SK-N-SH (cell line): ENCODE measurements around the gene CFTR.

ENCODE experiments used
- CHD2 ChIP-seq: fragments of 150-350 bp; IDR thresholded peaks from 2 replicates; pipeline ENCODE4 v1.6.1; 2018; ENCODE audit warnings: low read length; ENCODE audit not compliant: partially characterized antibody
- EP300 ChIP-seq, 2 experiments: IDR thresholded peaks; 2 replicates each; pipeline versions ENCODE4 v1.4.0 to v1.6.1; 2012; ENCODE audit warnings: borderline replicate concordance in 1 of 2, low read depth in 1 of 2, low read length in 1 of 2
- EZH2phosphoT487 ChIP-seq: fragments of 200-600 bp; sonication (generic); IDR thresholded peaks from 2 replicates; pipeline ENCODE4 v1.6.1; 2017; ENCODE audit warnings: low read depth, mixed run types, mild to moderate bottlenecking, antibody characterized with exemption, moderate library complexity, borderline replicate concordance
- FOXJ3 ChIP-seq: sonication (generic); formaldehyde crosslinking; IDR thresholded peaks from 2 replicates; pipeline ENCODE4 v1.5.1; 2020; ENCODE audit warnings: mild to moderate bottlenecking, missing genetic modification reagents
- MXI1 ChIP-seq: IDR thresholded peaks from 2 replicates; pipeline ENCODE4 v1.6.1; 2012; ENCODE audit warnings: mild to moderate bottlenecking, low read depth, low read length, improper control_type of control experiment
- POLR2AphosphoS5 ChIP-seq: IDR thresholded peaks from 2 replicates; pipeline ENCODE4 v1.6.1; 2012; ENCODE audit warnings: low read depth, low read length
- TCF12 ChIP-seq: IDR thresholded peaks from 2 replicates; pipeline ENCODE4 v1.4.0; 2012
- TF ChIP-seq, protein P1 (sequence below): IDR thresholded peaks from 2 replicates; pipeline ENCODE4 v1.4.0; 2012; ENCODE audit warnings: low read depth
- TF ChIP-seq, protein P2 (sequence below): fragments of 200-600 bp; sonication (generic); IDR thresholded peaks from 2 replicates; pipeline ENCODE4 v1.6.1; 2017; ENCODE audit warnings: antibody characterized with exemption, mild to moderate bottlenecking, moderate library complexity

- no peak for TF ChIP-seq POLR2AphosphoS5
- TF ChIP-seq, protein P1, sequence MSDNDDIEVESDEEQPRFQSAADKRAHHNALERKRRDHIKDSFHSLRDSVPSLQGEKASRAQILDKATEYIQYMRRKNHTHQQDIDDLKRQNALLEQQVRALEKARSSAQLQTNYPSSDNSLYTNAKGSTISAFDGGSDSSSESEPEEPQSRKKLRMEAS: no peak
- TF ChIP-seq CHD2: no peak
- no peak for TF ChIP-seq EZH2phosphoT487
- TF ChIP-seq EP300 (IDR thresholded peaks at IDR 0.05; ENCODE audit: borderline replicate concordance in 1 of 2, low read depth in 1 of 2, low read length in 1 of 2): no peak
- no peak for TF ChIP-seq TCF12
- TF ChIP-seq, protein P2, sequence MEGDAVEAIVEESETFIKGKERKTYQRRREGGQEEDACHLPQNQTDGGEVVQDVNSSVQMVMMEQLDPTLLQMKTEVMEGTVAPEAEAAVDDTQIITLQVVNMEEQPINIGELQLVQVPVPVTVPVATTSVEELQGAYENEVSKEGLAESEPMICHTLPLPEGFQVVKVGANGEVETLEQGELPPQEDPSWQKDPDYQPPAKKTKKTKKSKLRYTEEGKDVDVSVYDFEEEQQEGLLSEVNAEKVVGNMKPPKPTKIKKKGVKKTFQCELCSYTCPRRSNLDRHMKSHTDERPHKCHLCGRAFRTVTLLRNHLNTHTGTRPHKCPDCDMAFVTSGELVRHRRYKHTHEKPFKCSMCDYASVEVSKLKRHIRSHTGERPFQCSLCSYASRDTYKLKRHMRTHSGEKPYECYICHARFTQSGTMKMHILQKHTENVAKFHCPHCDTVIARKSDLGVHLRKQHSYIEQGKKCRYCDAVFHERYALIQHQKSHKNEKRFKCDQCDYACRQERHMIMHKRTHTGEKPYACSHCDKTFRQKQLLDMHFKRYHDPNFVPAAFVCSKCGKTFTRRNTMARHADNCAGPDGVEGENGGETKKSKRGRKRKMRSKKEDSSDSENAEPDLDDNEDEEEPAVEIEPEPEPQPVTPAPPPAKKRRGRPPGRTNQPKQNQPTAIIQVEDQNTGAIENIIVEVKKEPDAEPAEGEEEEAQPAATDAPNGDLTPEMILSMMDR: no peak
- no peak for TF ChIP-seq MXI1
- no peak for TF ChIP-seq FOXJ3 (CRISPR knock-in tag)
Measured at GRCh38 chr7:117476557-117477215, 3.1 kb upstream of the CFTR start.
